ENCODE data around the gene EPG5. TPM values are rescaled to one million over a fixed set of nuclear protein-coding genes. Genes with fewer than 3 reads are reported as not detected.

EPG5 gene
- polyA plus RNA-seq, 1 of the 3 experiments (the other 2 are of a cell fraction), result 13.6 TPM

DNA sequence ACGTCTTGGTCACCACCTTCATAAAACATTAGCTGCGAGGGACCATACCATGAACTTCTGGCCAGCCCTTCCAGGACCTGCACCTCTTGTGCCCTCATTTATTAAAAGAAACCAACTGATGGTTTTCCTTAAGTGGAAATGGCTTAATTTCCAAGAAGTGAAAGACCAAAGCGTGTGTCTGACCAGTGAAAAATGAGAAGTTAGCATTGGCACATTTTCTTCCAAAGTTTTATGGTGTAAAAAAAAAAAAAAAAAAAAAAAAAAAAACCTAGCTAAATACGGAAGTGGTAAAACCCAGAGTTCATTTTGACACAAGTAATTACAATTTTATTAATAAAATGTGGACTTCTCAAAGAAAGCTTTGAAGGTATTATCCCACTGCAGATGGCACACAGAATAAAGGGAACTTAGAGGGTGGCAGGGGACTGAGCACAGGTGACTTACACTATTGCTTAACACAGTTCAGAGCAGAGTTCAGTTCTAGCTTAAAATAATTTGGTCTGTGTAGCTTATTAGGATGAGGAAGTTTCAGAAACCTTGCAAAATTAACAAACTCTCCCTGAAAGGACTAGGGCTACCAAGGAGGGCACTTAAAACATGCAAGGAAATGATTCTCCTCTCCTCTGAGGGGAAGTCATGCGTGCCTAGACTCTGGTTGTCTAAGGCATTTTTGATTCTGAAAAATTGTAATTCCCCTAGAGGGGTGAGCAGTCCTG is 42.2 kb upstream of the EPG5 start:
- Histone ChIP-seq H3K4me2 (no peak overlapping the region), H3K79me2 (ENCODE audit: insufficient read depth) (no peaks in the 10 kb centered on the region), H3K4me1 (ENCODE audit: control insufficient read depth in 1 of 2, insufficient read depth in 2 of 2, low read depth in 1 of 2, low read length in 1 of 2) (no peaks in the 10 kb centered on the region), H4K20me1 (ENCODE audit: insufficient read depth) (no peaks in the 10 kb centered on the region), H3K9ac (no peak overlapping the region), H3K27me3 (ENCODE audit: insufficient read depth) (no peaks in the 10 kb centered on the region), H3K36me3 (replicated peaks in 1 of 2; ENCODE audit: control insufficient read depth in 1 of 2, insufficient read depth in 2 of 2, low read length in 1 of 2) (peaks cover 3 to 14% of the 10 kb centered on the region in 2 experiments), H2AFZ (ENCODE audit: low read depth) (no peak overlapping the region), H3K9me3 (no peaks in the 10 kb centered on the region), H3K4me3 (ENCODE audit: low read depth in 2 of 2, low read length in 1 of 2) (no peak overlapping the region), H3K27ac (ENCODE audit: low read depth in 2 of 2, low read length in 1 of 2) (no peak overlapping the region), H3F3A (replicated peaks; ENCODE audit: insufficient read depth) (no peaks in the 10 kb centered on the region), H3K9me2 (no peaks in the 10 kb centered on the region)
- ChIA-PET POLR2A (no interaction called here), CTCF (interaction anchor here (2.3 kb wide), 1 partner anchor 64 kb away, joined by 5 read pairs; no protein-coding TSS in a partner anchor)
- 89% methylated on average over 5 of the region's 5 CpGs for WGBS (ENCODE audit: low lambda C conversion rate)
- no peak for DNase-seq
- TF ChIP-seq, protein P1, sequence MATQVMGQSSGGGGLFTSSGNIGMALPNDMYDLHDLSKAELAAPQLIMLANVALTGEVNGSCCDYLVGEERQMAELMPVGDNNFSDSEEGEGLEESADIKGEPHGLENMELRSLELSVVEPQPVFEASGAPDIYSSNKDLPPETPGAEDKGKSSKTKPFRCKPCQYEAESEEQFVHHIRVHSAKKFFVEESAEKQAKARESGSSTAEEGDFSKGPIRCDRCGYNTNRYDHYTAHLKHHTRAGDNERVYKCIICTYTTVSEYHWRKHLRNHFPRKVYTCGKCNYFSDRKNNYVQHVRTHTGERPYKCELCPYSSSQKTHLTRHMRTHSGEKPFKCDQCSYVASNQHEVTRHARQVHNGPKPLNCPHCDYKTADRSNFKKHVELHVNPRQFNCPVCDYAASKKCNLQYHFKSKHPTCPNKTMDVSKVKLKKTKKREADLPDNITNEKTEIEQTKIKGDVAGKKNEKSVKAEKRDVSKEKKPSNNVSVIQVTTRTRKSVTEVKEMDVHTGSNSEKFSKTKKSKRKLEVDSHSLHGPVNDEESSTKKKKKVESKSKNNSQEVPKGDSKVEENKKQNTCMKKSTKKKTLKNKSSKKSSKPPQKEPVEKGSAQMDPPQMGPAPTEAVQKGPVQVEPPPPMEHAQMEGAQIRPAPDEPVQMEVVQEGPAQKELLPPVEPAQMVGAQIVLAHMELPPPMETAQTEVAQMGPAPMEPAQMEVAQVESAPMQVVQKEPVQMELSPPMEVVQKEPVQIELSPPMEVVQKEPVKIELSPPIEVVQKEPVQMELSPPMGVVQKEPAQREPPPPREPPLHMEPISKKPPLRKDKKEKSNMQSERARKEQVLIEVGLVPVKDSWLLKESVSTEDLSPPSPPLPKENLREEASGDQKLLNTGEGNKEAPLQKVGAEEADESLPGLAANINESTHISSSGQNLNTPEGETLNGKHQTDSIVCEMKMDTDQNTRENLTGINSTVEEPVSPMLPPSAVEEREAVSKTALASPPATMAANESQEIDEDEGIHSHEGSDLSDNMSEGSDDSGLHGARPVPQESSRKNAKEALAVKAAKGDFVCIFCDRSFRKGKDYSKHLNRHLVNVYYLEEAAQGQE (IDR thresholded peaks at IDR 0.05; ENCODE audit: low read depth, low read length), result no peak
- no peak for TF ChIP-seq GATA2 (CRISPR knock-in tag; IDR thresholded peaks at IDR 0.05)
- TF ChIP-seq EZH2phosphoT487 (IDR thresholded peaks at IDR 0.05; ENCODE audit: borderline replicate concordance, low read depth), result no peak
- TF ChIP-seq JUND (IDR thresholded peaks at IDR 0.05), result no peak
- TF ChIP-seq POLR2AphosphoS5 (IDR thresholded peaks at IDR 0.05; ENCODE audit: low read depth, low read length), result no peak
- no peak for TF ChIP-seq YY1 (IDR thresholded peaks at IDR 0.05; ENCODE audit: low read depth)
- TF ChIP-seq FOXM1 (IDR thresholded peaks at IDR 0.05; ENCODE audit: low read depth), result no peak
- TF ChIP-seq RCOR1 (IDR thresholded peaks at IDR 0.05; ENCODE audit: low read length), result no peak
- TF ChIP-seq CHD2 (IDR thresholded peaks at IDR 0.05; ENCODE audit: low read length, partially characterized antibody), result no peak

DNA sequence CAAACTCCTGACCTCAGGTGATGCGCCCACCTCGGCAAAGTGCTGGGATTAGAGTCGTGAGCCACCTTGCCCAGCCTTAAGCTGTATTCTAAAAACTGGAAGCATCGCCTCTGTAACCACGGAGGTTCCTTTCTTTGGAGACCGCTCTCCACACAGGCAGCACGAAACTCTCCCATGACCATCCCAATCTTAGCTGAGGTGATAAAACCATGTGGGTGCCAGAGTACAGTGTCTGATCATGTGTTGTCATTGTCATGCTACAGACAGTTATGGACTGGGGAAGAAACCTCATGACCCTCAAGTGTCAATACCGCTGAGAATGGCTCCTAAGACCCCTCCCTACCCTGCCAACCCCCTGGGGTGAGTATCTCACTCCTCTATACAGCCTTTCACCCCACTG is 41.4 kb upstream of the EPG5 start:
- no peak overlapping the region for H3K27ac ChIP-seq (ENCODE audit: low read depth in 2 of 2, low read length in 1 of 2)
- no peak overlapping the region for H3K9ac ChIP-seq
- H3K9me2 ChIP-seq, result no peaks in the 10 kb centered on the region
- H3K79me2 ChIP-seq (ENCODE audit: insufficient read depth), result no peaks in the 10 kb centered on the region
- H3K27me3 ChIP-seq (ENCODE audit: insufficient read depth), result no peaks in the 10 kb centered on the region
- H3F3A ChIP-seq (replicated peaks; ENCODE audit: insufficient read depth), result no peaks in the 10 kb centered on the region
- H3K9me3 ChIP-seq, result no peaks in the 10 kb centered on the region
- no peak for DNase-seq
- H3K36me3 ChIP-seq (replicated peaks in 1 of 2; ENCODE audit: control insufficient read depth in 1 of 2, insufficient read depth in 2 of 2, low read length in 1 of 2), result peaks cover 3 to 20% of the 10 kb centered on the region in 2 experiments
- CTCF ChIA-PET, result interaction anchor here (1.6 to 2.3 kb wide), 2 partner anchors 34 to 65 kb away, joined by 3 to 5 read pairs; no protein-coding TSS in a partner anchor
- TF ChIP-seq GATA2 (CRISPR knock-in tag; IDR thresholded peaks at IDR 0.05) (no peak), RCOR1 (IDR thresholded peaks at IDR 0.05; ENCODE audit: low read length) (no peak), MXI1 (IDR thresholded peaks at IDR 0.05; ENCODE audit: low read depth, low read length) (no peak), YY1 (IDR thresholded peaks at IDR 0.05; ENCODE audit: low read depth) (no peak), SIN3A (IDR thresholded peaks at IDR 0.05; ENCODE audit: borderline replicate concordance, low read depth, low read length) (no peak), EP300 (IDR thresholded peaks at IDR 0.05; ENCODE audit: borderline replicate concordance in 1 of 2, low read depth in 1 of 2, low read length in 1 of 2) (no peak), JUND (IDR thresholded peaks at IDR 0.05) (no peak), RAD21 (IDR thresholded peaks at IDR 0.05; ENCODE audit: low read length) (no peak), GABPA (IDR thresholded peaks at IDR 0.05; ENCODE audit: low read depth) (no peak), EZH2phosphoT487 (IDR thresholded peaks at IDR 0.05; ENCODE audit: borderline replicate concordance, low read depth) (no peak), CHD2 (IDR thresholded peaks at IDR 0.05; ENCODE audit: low read length, partially characterized antibody) (no peak), TAF1 (IDR thresholded peaks at IDR 0.05; ENCODE audit: borderline replicate concordance, low read depth, low read length) (no peak), NRF1 (IDR thresholded peaks at IDR 0.05; ENCODE audit: low read depth, low read length) (no peak)
- TF ChIP-seq, protein P2, sequence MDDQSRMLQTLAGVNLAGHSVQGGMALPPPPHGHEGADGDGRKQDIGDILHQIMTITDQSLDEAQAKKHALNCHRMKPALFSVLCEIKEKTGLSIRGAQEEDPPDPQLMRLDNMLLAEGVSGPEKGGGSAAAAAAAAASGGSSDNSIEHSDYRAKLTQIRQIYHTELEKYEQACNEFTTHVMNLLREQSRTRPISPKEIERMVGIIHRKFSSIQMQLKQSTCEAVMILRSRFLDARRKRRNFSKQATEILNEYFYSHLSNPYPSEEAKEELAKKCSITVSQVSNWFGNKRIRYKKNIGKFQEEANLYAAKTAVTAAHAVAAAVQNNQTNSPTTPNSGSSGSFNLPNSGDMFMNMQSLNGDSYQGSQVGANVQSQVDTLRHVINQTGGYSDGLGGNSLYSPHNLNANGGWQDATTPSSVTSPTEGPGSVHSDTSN (IDR thresholded peaks at IDR 0.05), result no peak
- TF ChIP-seq, protein P3, sequence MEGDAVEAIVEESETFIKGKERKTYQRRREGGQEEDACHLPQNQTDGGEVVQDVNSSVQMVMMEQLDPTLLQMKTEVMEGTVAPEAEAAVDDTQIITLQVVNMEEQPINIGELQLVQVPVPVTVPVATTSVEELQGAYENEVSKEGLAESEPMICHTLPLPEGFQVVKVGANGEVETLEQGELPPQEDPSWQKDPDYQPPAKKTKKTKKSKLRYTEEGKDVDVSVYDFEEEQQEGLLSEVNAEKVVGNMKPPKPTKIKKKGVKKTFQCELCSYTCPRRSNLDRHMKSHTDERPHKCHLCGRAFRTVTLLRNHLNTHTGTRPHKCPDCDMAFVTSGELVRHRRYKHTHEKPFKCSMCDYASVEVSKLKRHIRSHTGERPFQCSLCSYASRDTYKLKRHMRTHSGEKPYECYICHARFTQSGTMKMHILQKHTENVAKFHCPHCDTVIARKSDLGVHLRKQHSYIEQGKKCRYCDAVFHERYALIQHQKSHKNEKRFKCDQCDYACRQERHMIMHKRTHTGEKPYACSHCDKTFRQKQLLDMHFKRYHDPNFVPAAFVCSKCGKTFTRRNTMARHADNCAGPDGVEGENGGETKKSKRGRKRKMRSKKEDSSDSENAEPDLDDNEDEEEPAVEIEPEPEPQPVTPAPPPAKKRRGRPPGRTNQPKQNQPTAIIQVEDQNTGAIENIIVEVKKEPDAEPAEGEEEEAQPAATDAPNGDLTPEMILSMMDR (IDR thresholded peaks at IDR 0.05), result no peak
- TF ChIP-seq, protein P4, sequence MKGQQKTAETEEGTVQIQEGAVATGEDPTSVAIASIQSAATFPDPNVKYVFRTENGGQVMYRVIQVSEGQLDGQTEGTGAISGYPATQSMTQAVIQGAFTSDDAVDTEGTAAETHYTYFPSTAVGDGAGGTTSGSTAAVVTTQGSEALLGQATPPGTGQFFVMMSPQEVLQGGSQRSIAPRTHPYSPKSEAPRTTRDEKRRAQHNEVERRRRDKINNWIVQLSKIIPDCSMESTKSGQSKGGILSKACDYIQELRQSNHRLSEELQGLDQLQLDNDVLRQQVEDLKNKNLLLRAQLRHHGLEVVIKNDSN (IDR thresholded peaks at IDR 0.05; ENCODE audit: borderline replicate concordance, low read depth), result no peak
- POLR2A ChIA-PET, result no interaction called here
- no peaks in the 10 kb centered on the region for H4K20me1 ChIP-seq (ENCODE audit: insufficient read depth)
- no peak overlapping the region for H3K4me3 ChIP-seq (ENCODE audit: low read depth in 2 of 2, low read length in 1 of 2)
- no peaks in the 10 kb centered on the region for H3K4me1 ChIP-seq (ENCODE audit: control insufficient read depth in 1 of 2, insufficient read depth in 2 of 2, low read depth in 1 of 2, low read length in 1 of 2)
- no peak overlapping the region for H2AFZ ChIP-seq (ENCODE audit: low read depth)
- no peak overlapping the region for H3K4me2 ChIP-seq
- WGBS (ENCODE audit: low lambda C conversion rate), result 94% methylated on average over 8 of the region's 8 CpGs

Measured in SK-N-SH (cell line).